ENCODE data around the gene ACTR2. TPM values are rescaled to one million over a fixed set of nuclear protein-coding genes. Genes with fewer than 3 reads are reported as not detected.

The ACTR2 gene
- total RNA-seq, 1 experiment from 2014 or later, result 199 TPM

GRCh38 chr2:65300761-65301711, 73.4 kb downstream of the ACTR2 start:
- no peak for ATAC-seq
- no peaks in the 10 kb centered on the region for H3K9me2 ChIP-seq (ENCODE audit: insufficient read depth)
- H3K36me3 ChIP-seq (ENCODE audit: control insufficient read depth in 1 of 2, insufficient read depth in 2 of 2, low read length in 2 of 2), result peaks cover 0 to 2% of the 10 kb centered on the region in 2 experiments; a peak in 1 of 4 replicates
- H2AFZ ChIP-seq (ENCODE audit: low read depth, low read length, poor library complexity, severe bottlenecking), result no peak overlapping the region
- RAD21 ChIA-PET (ENCODE audit: low non-redundant PET in 1 of 2, low total read pairs in 2 of 2, uncharacterized antibody in 2 of 2, unreplicated experiment in 2 of 2), result no interaction called here
- no peaks in the 10 kb centered on the region for H3K9me3 ChIP-seq (ENCODE audit: control insufficient read depth in 1 of 2, insufficient read depth in 1 of 2, low read depth in 1 of 2, low read length in 2 of 2)
- no peaks in the 10 kb centered on the region for H4K20me1 ChIP-seq (ENCODE audit: insufficient read depth)
- H3K27ac ChIP-seq (ENCODE audit: low read depth, low read length), result no peak overlapping the region
- POLR2A ChIA-PET, result no interaction called here
- intact Hi-C loops (cut with micrococcal nuclease), result no loop called here
- no peak for TF ChIP-seq POLR2A (IDR thresholded peaks at IDR 0.05; ENCODE audit: borderline replicate concordance, extremely low read depth, insufficient read depth, insufficient read length)
- no peak for TF ChIP-seq ZBTB33 (IDR thresholded peaks at IDR 0.05; ENCODE audit: extremely low read depth, insufficient replicate concordance, low read length)
- no peak for DNase-seq (ENCODE audit: low read depth, low spot score)
- H3K27me3 ChIP-seq (ENCODE audit: insufficient read depth, low read length), result no peaks in the 10 kb centered on the region
- H3K4me1 ChIP-seq (ENCODE audit: control insufficient read depth in 1 of 2, insufficient read depth in 2 of 2, low read length in 2 of 2), result peaks cover 4 to 6% of the 10 kb centered on the region in 2 experiments
- H3K4me3 ChIP-seq (replicated peaks in 1 of 2; ENCODE audit: low read depth in 1 of 2, low read length in 2 of 2), result no peak overlapping the region
- CTCF ChIA-PET, result no interaction called here
- BruUV-seq (replicated peaks), result no TSS peak
- H3K79me2 ChIP-seq (ENCODE audit: insufficient read depth, low read length), result no peaks in the 10 kb centered on the region
- H3K9ac ChIP-seq (ENCODE audit: low read length), result no peak overlapping the region
- H3K4me2 ChIP-seq (ENCODE audit: low read length), result no peak overlapping the region

- intact Hi-C loops (cut with micrococcal nuclease), result no loop called here
Measured at GRCh38 chr2:65305934-65306333, 78.3 kb downstream of the ACTR2 start.

More at GRCh38 chr2:65305934-65306333, 78.3 kb downstream of the ACTR2 start:
- DNase-seq (ENCODE audit: low read depth, low spot score), result no peak
- TF ChIP-seq ZFX (IDR thresholded peaks at IDR 0.05) (no peak), SP1 (IDR thresholded peaks at IDR 0.05; ENCODE audit: low read depth) (no peak), MAX (IDR thresholded peaks at IDR 0.05) (no peak), EZH2 (IDR thresholded peaks at IDR 0.05) (no peak), YY1 (IDR thresholded peaks at IDR 0.05; ENCODE audit: extremely low read depth, insufficient replicate concordance, low read depth, low read length) (no peak), JUND (IDR thresholded peaks at IDR 0.05) (no peak), ZNF274 (IDR thresholded peaks at IDR 0.05; ENCODE audit: low read depth, low read length) (no peak)
- TF ChIP-seq, protein P1, sequence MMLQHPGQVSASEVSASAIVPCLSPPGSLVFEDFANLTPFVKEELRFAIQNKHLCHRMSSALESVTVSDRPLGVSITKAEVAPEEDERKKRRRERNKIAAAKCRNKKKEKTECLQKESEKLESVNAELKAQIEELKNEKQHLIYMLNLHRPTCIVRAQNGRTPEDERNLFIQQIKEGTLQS (IDR thresholded peaks at IDR 0.05), result no peak
- H3K36me3 ChIP-seq (ENCODE audit: control insufficient read depth in 1 of 2, insufficient read depth in 2 of 2, low read length in 2 of 2), result peaks cover 0 to 2% of the 10 kb centered on the region in 2 experiments; a peak in 1 of 4 replicates
- no peaks in the 10 kb centered on the region for H3K27me3 ChIP-seq (ENCODE audit: insufficient read depth, low read length)
- no peaks in the 10 kb centered on the region for H4K20me1 ChIP-seq (ENCODE audit: insufficient read depth)
- no peak overlapping the region for H3K9ac ChIP-seq (ENCODE audit: low read length)
- ChIA-PET RAD21 (ENCODE audit: low non-redundant PET in 1 of 2, low total read pairs in 2 of 2, uncharacterized antibody in 2 of 2, unreplicated experiment in 2 of 2) (no interaction called here), CTCF (no interaction called here), POLR2A (no interaction called here)
- no peaks in the 10 kb centered on the region for H3K9me3 ChIP-seq (ENCODE audit: control insufficient read depth in 1 of 2, insufficient read depth in 1 of 2, low read depth in 1 of 2, low read length in 2 of 2)
- no peak overlapping the region for H3K27ac ChIP-seq (ENCODE audit: low read depth, low read length)
- no TSS peak for BruUV-seq (replicated peaks)
- ATAC-seq, result no peak
- H3K4me1 ChIP-seq (ENCODE audit: control insufficient read depth in 1 of 2, insufficient read depth in 2 of 2, low read length in 2 of 2), result no peaks in the 10 kb centered on the region
- no peaks in the 10 kb centered on the region for H3K79me2 ChIP-seq (ENCODE audit: insufficient read depth, low read length)
- H3K4me3 ChIP-seq (replicated peaks in 1 of 2; ENCODE audit: low read depth in 1 of 2, low read length in 2 of 2), result no peak overlapping the region
- H3K4me2 ChIP-seq (ENCODE audit: low read length), result no peak overlapping the region
- no peak overlapping the region for H2AFZ ChIP-seq (ENCODE audit: low read depth, low read length, poor library complexity, severe bottlenecking)
- no peaks in the 10 kb centered on the region for H3K9me2 ChIP-seq (ENCODE audit: insufficient read depth)
